K562 (cell line): ENCODE results near the gene MAPK1IP1L. TPM values are rescaled to one million over a fixed set of nuclear protein-coding genes. Genes with fewer than 3 reads are reported as not detected.
A peak's percentile ranks its signal among the peaks of the same experiment; 100 is the strongest.

Experiments
- ADNP ChIP-seq: fragments of 200-800 bp; sonication (Bioruptor generic); IDR thresholded peaks from 2 replicates; pipeline ENCODE4 v1.6.1; 2016; ENCODE audit warnings: missing genetic modification characterization, missing compliant biosample characterization
- BDP1 ChIP-seq: IDR thresholded peaks from 3 replicates; pipeline ENCODE4 v1.6.1; 2011; ENCODE audit not compliant: insufficient read length, insufficient read depth
- ELF4 ChIP-seq: fragments of 450-650 bp; formaldehyde crosslinking; IDR thresholded peaks from 2 replicates; pipeline ENCODE4 v1.4.0; 2022; ENCODE audit warnings: missing genetic modification characterization
- EP300 ChIP-seq: IDR thresholded peaks from 2 replicates; pipeline ENCODE4 v1.6.1; 2012; ENCODE audit warnings: low read length, improper control_type of control experiment
- FOXK1 ChIP-seq: sonication (generic); formaldehyde crosslinking; IDR thresholded peaks from 2 replicates; pipeline ENCODE4 v1.8.0; 2022; ENCODE audit warnings: missing genetic modification reagents, mild to moderate bottlenecking, borderline replicate concordance
- ID3 ChIP-seq, 2 experiments: fragments of 250-450 bp in 1 of 2; fragments of 450-650 bp in 1 of 2; sonication (Bioruptor Pico) in 1 of 2; IDR thresholded peaks; 2 replicates each; pipeline versions ENCODE4 v1.6.1 to v1.8.0; 2016 to 2021; ENCODE audit warnings: mild to moderate bottlenecking in 2 of 2, moderate library complexity in 2 of 2, missing compliant biosample characterization in 1 of 2, missing genetic modification characterization in 1 of 2
- KDM4B ChIP-seq, 2 experiments: fragments of 450-650 bp in 1 of 2; sonication (generic) in 1 of 2; IDR thresholded peaks; 2 replicates each; pipeline ENCODE4 v1.6.1; 2016 to 2017; ENCODE audit warnings: borderline replicate concordance in 2 of 2, antibody characterized with exemption in 1 of 2, low read depth in 1 of 2, mild to moderate bottlenecking in 1 of 2
- KLF6 ChIP-seq: fragments of 250-450 bp; sonication (Bioruptor Pico); IDR thresholded peaks from 2 replicates; pipeline ENCODE4 v1.4.0; 2020; ENCODE audit warnings: mild to moderate bottlenecking, moderate library complexity, borderline replicate concordance
- NCOA1 ChIP-seq: fragments of 450-650 bp; IDR thresholded peaks from 2 replicates; pipeline ENCODE4 v1.6.1; 2016; ENCODE audit warnings: low read depth
- NONO ChIP-seq, 2 experiments: fragments of 200-400 bp in 1 of 2; fragments of 450-650 bp in 1 of 2; formaldehyde crosslinking in 1 of 2; IDR thresholded peaks; 2 replicates each; pipeline ENCODE4 v1.6.1; 2017; ENCODE audit warnings: low read depth in 2 of 2, mild to moderate bottlenecking in 2 of 2, moderate library complexity in 2 of 2, low read length in 1 of 2
- PTBP1 ChIP-seq: fragments of 200-400 bp; formaldehyde crosslinking; IDR thresholded peaks from 2 replicates; pipeline ENCODE4 v1.6.1; 2017; ENCODE audit warnings: low read depth, low read length
- RAD51 ChIP-seq: fragments of 450-650 bp; IDR thresholded peaks from 2 replicates; pipeline ENCODE4 v1.7.1; 2016; ENCODE audit warnings: low read depth, mild to moderate bottlenecking, borderline replicate concordance
- RUNX1 ChIP-seq: sonication (generic); IDR thresholded peaks from 2 replicates; pipeline ENCODE4 v1.6.1; 2016; ENCODE audit warnings: antibody characterized with exemption, low read depth
- SMC3 ChIP-seq: conservative IDR thresholded peaks from 2 replicates; pipeline ENCODE4 v1.6.1; 2011; ENCODE audit warnings: low read depth, low read length, improper control_type of control experiment; ENCODE audit not compliant: insufficient read depth
- SRSF9 ChIP-seq: fragments of 200-400 bp; formaldehyde crosslinking; IDR thresholded peaks from 2 replicates; pipeline ENCODE4 v1.6.1; 2017; ENCODE audit warnings: low read depth, low read length, borderline replicate concordance
- TAF1 ChIP-seq: IDR thresholded peaks from 2 replicates; pipeline ENCODE4 v1.6.1; 2011; ENCODE audit warnings: mild to moderate bottlenecking, low read length, moderate library complexity; ENCODE audit not compliant: insufficient read depth, control insufficient read depth, severe bottlenecking; ENCODE audit errors: extremely low read depth
- TRIM28 ChIP-seq: fragments of 450-650 bp; IDR thresholded peaks from 2 replicates; pipeline ENCODE4 v1.6.1; 2017
- U2AF2 ChIP-seq: fragments of 200-400 bp; formaldehyde crosslinking; optimal IDR thresholded peaks from 2 replicates; pipeline ENCODE3; 2017; ENCODE audit warnings: low read depth, mild to moderate bottlenecking, low read length
- ZBTB11 ChIP-seq, 3 experiments: fragments of 200-800 bp in 1 of 3; fragments of 250-450 bp in 1 of 3; fragments of 450-650 bp in 1 of 3; sonication (Bioruptor Pico) in 1 of 3; sonication (Bioruptor generic) in 1 of 3; formaldehyde crosslinking in 1 of 3; IDR thresholded peaks; 2 replicates each; pipeline versions ENCODE4 v1.6.1 to v1.8.0; 2016 to 2022; ENCODE audit warnings: mild to moderate bottlenecking in 2 of 3, missing genetic modification characterization in 2 of 3, missing compliant biosample characterization in 1 of 3, moderate library complexity in 1 of 3
- ZNF174 ChIP-seq: fragments of 250-450 bp; sonication (Bioruptor Pico); IDR thresholded peaks from 2 replicates; pipeline ENCODE4 v1.4.0; 2020; ENCODE audit warnings: mild to moderate bottlenecking
- ZNF197 ChIP-seq: fragments of 200-800 bp; sonication (Bioruptor generic); IDR thresholded peaks from 2 replicates; pipeline ENCODE4 v1.6.1; 2016; ENCODE audit warnings: low read depth, missing genetic modification characterization, missing compliant biosample characterization
- ZNF24 ChIP-seq: fragments of 450-650 bp; IDR thresholded peaks from 2 replicates; pipeline ENCODE4 v1.6.1; 2016
- ZNF274 ChIP-seq: IDR thresholded peaks from 2 replicates; pipeline ENCODE4 v1.6.1; 2011; ENCODE audit warnings: low read depth, mild to moderate bottlenecking, low read length, moderate library complexity, borderline replicate concordance
- ZNF436 ChIP-seq: fragments of 250-450, 450-650 bp; sonication (Bioruptor Pico); formaldehyde crosslinking; IDR thresholded peaks from 2 replicates; pipeline ENCODE4 v1.7.0; 2020; ENCODE audit warnings: mild to moderate bottlenecking
- polyA plus RNA-seq, 8 experiments: library from polyadenylated mRNA; depleted of rRNA in 4 of 8; stranded (reverse) in 5 of 8; unstranded in 3 of 8; fragments of >200 nt; fragmentation: Nextera tagmentation in 2 of 8; fragmentation: Illumina TruSeq in 1 of 8; extraction: Ambion mirVana in 2 of 8; extraction: Trizol in 1 of 8; gene quantifications; 2 replicates each; pipeline versions ENCODE4 v1.2.1 to v1.2.3, GENCODE V29; 2011 to 2014; ENCODE audit warnings: inconsistent platforms in 1 of 8, missing spikeins in 1 of 8
- total RNA-seq, 7 experiments: library from RNA; depleted of rRNA in 6 of 7; stranded (reverse); fragments of >200 nt in 6 of 7; fragmentation: Illumina TruSeq in 2 of 7; extraction: Trizol in 2 of 7; gene quantifications; 2 replicates each; pipeline versions ENCODE4 v1.2.1 to v1.2.3, GENCODE V29; 2011 to 2021; ENCODE audit warnings: low replicate concordance in 1 of 7

The MAPK1IP1L gene
- total and polyA plus RNA-seq, 9 of the 15 experiments (the other 6 are each of a cell fraction or from before 2014, with no cell fraction given) = 32.7 to 99.4 (median 49.8) TPM

GRCh38 chr14:55051423-55052268 is at the start of gene MAPK1IP1L (continued):
- TF ChIP-seq ZBTB11 (CRISPR knock-in tag; IDR thresholded peaks at IDR 0.05) = peak in 2 of 3 experiments; percentile 64 to 88; a peak in 4 of 6 replicates
- no peak for TF ChIP-seq ZNF24
- TF ChIP-seq TRIM28 = no peak
- no peak for TF ChIP-seq ID3 (CRISPR knock-in tag; IDR thresholded peaks at IDR 0.05)
- no peak for TF ChIP-seq ID3 (tag; IDR thresholded peaks at IDR 0.05)
- TF ChIP-seq KLF6 (CRISPR knock-in tag) = no peak
- 0 out of 4 replicates have a peak, but pooled peaks of 1 of the 2 experiments have one; percentile 49 for TF ChIP-seq KDM4B (IDR thresholded peaks at IDR 0.05; ENCODE audit: borderline replicate concordance in 2 of 2, low read depth in 1 of 2)
- TF ChIP-seq ADNP (tag) = 0 out of 2 replicates have a peak, but pooled peaks have one; percentile 30
- no peak for TF ChIP-seq ZNF436 (CRISPR knock-in tag)
- TF ChIP-seq PTBP1 = no peak
- TF ChIP-seq EP300 = peak; percentile 17; the same call in 1 of the 2 replicates
- peak; percentile 37; the same call in 1 of the 2 replicates for TF ChIP-seq NCOA1
- TF ChIP-seq ELF4 (CRISPR knock-in tag) = peak; percentile 29; the same call in 1 of the 2 replicates
- TF ChIP-seq SMC3 = no peak; the same call in 1 of the 2 replicates
- TF ChIP-seq RUNX1 = no peak
- TF ChIP-seq ZNF197 (CRISPR knock-in tag) = no peak
- peak; percentile 72 for TF ChIP-seq TAF1
- no peak for TF ChIP-seq ZNF174 (CRISPR knock-in tag)
- peak; percentile 45 to 64; a peak in 1 of 4 replicates for TF ChIP-seq NONO (IDR thresholded peaks at IDR 0.05; ENCODE audit: low read depth in 2 of 2, low read length in 1 of 2)
- no peak for TF ChIP-seq BDP1
- TF ChIP-seq SRSF9 = no peak
- TF ChIP-seq ZNF274 = no peak
- TF ChIP-seq U2AF2 = no peak
- TF ChIP-seq RAD51 = no peak
- TF ChIP-seq FOXK1 = peak; percentile 41; the same call in 1 of the 2 replicates
